Measurements from ENCODE around the gene C15orf39.

C15orf39 gene

GRCh38 chr15:75174102-75174501 lies 27.6 kb upstream of the C15orf39 start:
- no peak for DNase-seq

GRCh38 chr15:75174729-75175128 lies 27.0 kb upstream of the C15orf39 start:
- DNase-seq: no peak

- no peak for DNase-seq
These were observed 25.3 kb upstream of the C15orf39 start for GRCh38 chr15:75176396-75176761.

GRCh38 chr15:75177360-75178071 lies 24.2 kb upstream of the C15orf39 start:
- DNase-seq: no peak

- DNase-seq: no peak
These were observed 23.3 kb upstream of the C15orf39 start for GRCh38 chr15:75178171-75178937.

- no peak for DNase-seq
These were observed 22.5 kb upstream of the C15orf39 start for GRCh38 chr15:75178938-75179745.

- no peak for DNase-seq
These were observed 21.9 kb upstream of the C15orf39 start for GRCh38 chr15:75179746-75180140.

- no peak for DNase-seq
These were observed 19.9 kb upstream of the C15orf39 start for GRCh38 chr15:75181780-75182179.

- no peak for DNase-seq
These were observed 19.2 kb upstream of the C15orf39 start for GRCh38 chr15:75182187-75183131.

- no peak for DNase-seq
These were observed 16.2 kb upstream of the C15orf39 start for GRCh38 chr15:75185271-75186029.

- no peak for DNase-seq
These were observed 15.6 kb upstream of the C15orf39 start for GRCh38 chr15:75186044-75186443.

GRCh38 chr15:75188499-75188898 lies 13.2 kb upstream of the C15orf39 start:
- no peak for DNase-seq

GRCh38 chr15:75191235-75191634 lies 10.4 kb upstream of the C15orf39 start:
- DNase-seq: no peak

- DNase-seq: no peak
These were observed 9.4 kb upstream of the C15orf39 start for GRCh38 chr15:75192307-75192706.

GRCh38 chr15:75193272-75193671 lies 8.4 kb upstream of the C15orf39 start:
- DNase-seq: no peak

- no peak for DNase-seq
These were observed 7.7 kb upstream of the C15orf39 start for GRCh38 chr15:75193976-75194375.

GRCh38 chr15:75194397-75194796 lies 7.3 kb upstream of the C15orf39 start:
- no peak for DNase-seq

- no peak for DNase-seq
These were observed 6.4 kb upstream of the C15orf39 start for GRCh38 chr15:75195122-75195765.

GRCh38 chr15:75195766-75196241 lies 5.9 kb upstream of the C15orf39 start:
- DNase-seq: no peak

- no peak for DNase-seq
These were observed 4.5 kb upstream of the C15orf39 start for GRCh38 chr15:75197062-75197630.

Data from activated CD4-positive, alpha-beta T cell treated with anti-CD3 and anti-CD28 coated beads, Interleukin-2, amount 50 U/mL, for 4 hours (primary cell).